Measurements from ENCODE around the gene CAMKMT. TPM values are rescaled to one million over a fixed set of nuclear protein-coding genes. Genes with fewer than 3 reads are reported as not detected.

The CAMKMT gene
- total and polyA plus RNA-seq, 8 donors: 8.3 to 17.5 (median 11.5) TPM

GRCh38 chr2:44688456-44689124 is 326.8 kb downstream of the CAMKMT start:
- DNase-seq (no peak), ATAC-seq (no peak)
- H3K36me3 ChIP-seq: no peaks in the 10 kb centered on the region
- no peaks in the 10 kb centered on the region for H3K4me1 ChIP-seq
- H3K27me3 ChIP-seq: no peaks in the 10 kb centered on the region
- TF ChIP-seq, protein P1, sequence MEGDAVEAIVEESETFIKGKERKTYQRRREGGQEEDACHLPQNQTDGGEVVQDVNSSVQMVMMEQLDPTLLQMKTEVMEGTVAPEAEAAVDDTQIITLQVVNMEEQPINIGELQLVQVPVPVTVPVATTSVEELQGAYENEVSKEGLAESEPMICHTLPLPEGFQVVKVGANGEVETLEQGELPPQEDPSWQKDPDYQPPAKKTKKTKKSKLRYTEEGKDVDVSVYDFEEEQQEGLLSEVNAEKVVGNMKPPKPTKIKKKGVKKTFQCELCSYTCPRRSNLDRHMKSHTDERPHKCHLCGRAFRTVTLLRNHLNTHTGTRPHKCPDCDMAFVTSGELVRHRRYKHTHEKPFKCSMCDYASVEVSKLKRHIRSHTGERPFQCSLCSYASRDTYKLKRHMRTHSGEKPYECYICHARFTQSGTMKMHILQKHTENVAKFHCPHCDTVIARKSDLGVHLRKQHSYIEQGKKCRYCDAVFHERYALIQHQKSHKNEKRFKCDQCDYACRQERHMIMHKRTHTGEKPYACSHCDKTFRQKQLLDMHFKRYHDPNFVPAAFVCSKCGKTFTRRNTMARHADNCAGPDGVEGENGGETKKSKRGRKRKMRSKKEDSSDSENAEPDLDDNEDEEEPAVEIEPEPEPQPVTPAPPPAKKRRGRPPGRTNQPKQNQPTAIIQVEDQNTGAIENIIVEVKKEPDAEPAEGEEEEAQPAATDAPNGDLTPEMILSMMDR (IDR thresholded peaks at IDR 0.05): no peak
- no peaks in the 10 kb centered on the region for H3K9me3 ChIP-seq
- H3K27ac ChIP-seq: no peak overlapping the region
- intact Hi-C loops (cut with DNase I): no loop called here
- H3K4me3 ChIP-seq: no peak overlapping the region

DNA sequence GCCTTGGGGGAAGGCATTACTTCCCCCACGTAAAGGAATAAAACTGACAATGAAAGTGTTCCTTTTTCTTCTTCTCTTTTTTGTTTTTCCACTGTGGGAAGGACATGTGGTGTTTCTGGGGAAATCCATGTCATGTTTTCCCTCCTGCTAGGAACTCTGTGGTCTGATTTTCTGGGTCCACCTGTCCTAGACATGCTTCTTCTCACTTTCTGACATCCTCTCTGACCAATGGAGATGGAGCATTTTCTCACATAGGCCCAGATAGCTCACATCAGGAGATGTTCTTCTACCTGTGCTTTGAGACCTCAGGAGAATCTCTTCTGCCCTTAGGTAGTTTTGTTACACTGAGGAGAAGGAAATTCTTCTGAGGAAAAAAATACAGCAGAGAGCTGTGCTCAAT is 327.8 kb downstream of the CAMKMT start:
- H3K4me3 ChIP-seq: no peak overlapping the region
- no peak for ATAC-seq
- no peaks in the 10 kb centered on the region for H3K27me3 ChIP-seq
- intact Hi-C loops (cut with DNase I): no loop called here
- H3K27ac ChIP-seq: no peak overlapping the region
- no peaks in the 10 kb centered on the region for H3K36me3 ChIP-seq
- DNase-seq: no peak
- H3K4me1 ChIP-seq: no peaks in the 10 kb centered on the region
- TF ChIP-seq, protein P1 (IDR thresholded peaks at IDR 0.05): no peak
- no peaks in the 10 kb centered on the region for H3K9me3 ChIP-seq

DNA sequence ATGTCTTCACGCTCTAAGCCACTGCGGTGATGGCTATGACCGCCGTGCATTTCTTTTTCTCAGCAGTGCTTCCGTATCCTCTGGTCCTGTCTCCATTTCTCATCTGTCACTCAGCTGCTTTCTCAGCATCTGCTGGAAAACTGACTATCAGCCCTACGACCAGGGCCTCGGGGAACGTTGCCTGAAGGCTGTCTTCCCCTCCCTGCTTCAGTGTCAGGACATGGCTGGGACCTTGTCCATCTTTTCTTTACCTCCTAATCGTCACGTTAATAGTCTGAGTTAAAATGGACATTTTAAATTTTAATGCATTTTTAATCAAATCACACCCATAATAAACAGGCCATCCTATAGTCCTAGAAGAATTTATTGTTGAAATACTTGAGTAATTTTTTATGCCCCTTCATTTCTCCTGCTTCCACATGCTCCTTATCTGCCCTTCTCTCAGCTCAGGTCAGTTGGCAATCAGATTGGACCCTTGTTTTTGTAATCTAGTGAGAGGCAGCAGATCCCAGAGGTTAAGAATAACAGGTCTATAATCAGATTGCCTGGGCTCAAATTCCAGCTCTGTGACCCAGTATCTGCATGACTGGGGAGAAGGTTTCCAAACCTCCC is 329.5 kb downstream of the CAMKMT start:
- TF ChIP-seq, protein P1 (IDR thresholded peaks at IDR 0.05): no peak
- no peak overlapping the region for H3K27ac ChIP-seq
- intact Hi-C loops (cut with DNase I): no loop called here
- ATAC-seq: no peak
- H3K4me1 ChIP-seq: no peaks in the 10 kb centered on the region
- no peak overlapping the region for H3K4me3 ChIP-seq
- H3K9me3 ChIP-seq: no peaks in the 10 kb centered on the region
- H3K36me3 ChIP-seq: no peaks in the 10 kb centered on the region
- H3K27me3 ChIP-seq: no peaks in the 10 kb centered on the region
- DNase-seq: no peak

DNA sequence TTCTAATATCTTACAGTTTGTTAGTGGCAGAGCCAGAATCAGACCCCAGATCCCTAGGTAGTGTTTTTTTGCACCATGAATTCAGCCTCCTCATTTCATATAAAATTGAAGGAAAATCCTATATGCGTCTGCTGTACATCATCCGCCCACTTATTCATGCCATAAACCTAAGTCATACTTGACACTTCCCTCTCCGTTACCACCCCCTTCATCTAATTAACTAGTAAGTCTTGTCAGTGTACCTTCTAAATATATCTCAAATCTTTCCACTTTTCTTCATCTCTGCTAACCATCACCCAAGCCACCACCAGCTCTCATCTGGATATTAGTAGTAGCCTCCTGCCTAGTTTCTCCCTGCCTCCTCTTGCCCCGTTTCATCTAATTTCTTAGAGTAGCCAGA is 331.1 kb downstream of the CAMKMT start:
- H3K4me1 ChIP-seq: no peaks in the 10 kb centered on the region
- no peaks in the 10 kb centered on the region for H3K9me3 ChIP-seq
- intact Hi-C loops (cut with DNase I): no loop called here
- no peak for DNase-seq
- no peaks in the 10 kb centered on the region for H3K36me3 ChIP-seq
- TF ChIP-seq, protein P1 (IDR thresholded peaks at IDR 0.05): no peak
- no peak overlapping the region for H3K4me3 ChIP-seq
- H3K27me3 ChIP-seq: no peaks in the 10 kb centered on the region
- no peak overlapping the region for H3K27ac ChIP-seq
- no peak for ATAC-seq

GRCh38 chr2:44700824-44701223 is 339.1 kb downstream of the CAMKMT start:
- DNase-seq (no peak), ATAC-seq (no peak)
- TF ChIP-seq, protein P1 (IDR thresholded peaks at IDR 0.05): no peak
- intact Hi-C loops (cut with DNase I): no loop called here
- Histone ChIP-seq H3K4me1 (no peaks in the 10 kb centered on the region), H3K4me3 (no peak overlapping the region), H3K27me3 (no peaks in the 10 kb centered on the region), H3K36me3 (no peaks in the 10 kb centered on the region), H3K27ac (no peak overlapping the region), H3K9me3 (peaks cover 0 to 2% of the 10 kb centered on the region in 2 donors)
